Activated CD8-positive, alpha-beta memory T cell treated with anti-CD3 and anti-CD28 coated beads for 4 hours (primary cell): ENCODE results near the gene FER.

Experiments used
- DNase-seq, 2 donors: peaks; one replicate each; pipeline ENCODE4 v3.0.0-alpha.2; 2020; ENCODE audit warnings: low read depth in 2 of 2

Gene FER

DNA sequence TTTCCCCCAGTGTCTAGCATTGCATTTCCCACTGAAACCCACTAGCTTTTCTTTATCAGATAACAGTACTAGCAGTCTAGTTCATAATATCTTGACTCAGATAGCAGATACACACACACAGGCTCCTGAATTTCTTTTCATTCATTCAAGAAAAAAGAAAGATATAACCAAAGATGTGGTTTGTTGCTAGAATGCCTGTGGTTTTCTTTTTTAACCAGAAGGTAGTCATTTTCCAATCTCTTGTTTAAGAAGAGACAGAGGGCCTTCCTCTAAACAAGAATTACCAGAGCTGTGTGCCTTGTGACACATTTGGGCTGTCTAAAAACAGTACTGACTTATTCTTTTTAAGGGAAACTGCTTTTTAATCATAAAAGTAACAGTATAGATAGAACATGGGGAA is 494.8 kb downstream of the FER start:
- no peak for DNase-seq

DNA sequence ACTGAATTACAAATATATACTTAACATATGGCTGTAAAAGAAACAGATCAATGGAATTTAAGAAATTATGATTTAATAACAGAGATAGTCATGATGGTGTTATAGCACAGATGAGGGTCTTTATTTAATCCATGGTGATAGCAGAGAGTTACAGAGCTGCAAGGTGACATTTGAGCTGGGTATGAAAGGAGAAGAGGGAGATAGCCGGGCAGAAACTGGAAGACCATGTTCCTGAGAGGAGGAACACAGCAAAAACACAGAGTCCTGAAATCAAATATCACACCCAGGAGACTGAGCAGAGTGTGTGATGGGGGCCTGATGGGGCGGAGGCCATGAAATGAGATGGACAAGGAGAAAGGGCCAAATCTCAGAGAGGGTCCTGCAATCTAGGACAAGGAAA is 498.7 kb downstream of the FER start:
- DNase-seq, result no peak
